Measurements from ENCODE around the gene NR1D2. TPM values are rescaled to one million over a fixed set of nuclear protein-coding genes. Genes with fewer than 3 reads are reported as not detected.
"Not testable (repeated sequence)": the region's sequence is repeated elsewhere in the genome, so short reads cannot be mapped to it uniquely, and the experiment has no call there.

Gene NR1D2
- total RNA-seq, 6 donors from 2014 or later: 19.6 to 52.4 (median 38.9) TPM

DNA sequence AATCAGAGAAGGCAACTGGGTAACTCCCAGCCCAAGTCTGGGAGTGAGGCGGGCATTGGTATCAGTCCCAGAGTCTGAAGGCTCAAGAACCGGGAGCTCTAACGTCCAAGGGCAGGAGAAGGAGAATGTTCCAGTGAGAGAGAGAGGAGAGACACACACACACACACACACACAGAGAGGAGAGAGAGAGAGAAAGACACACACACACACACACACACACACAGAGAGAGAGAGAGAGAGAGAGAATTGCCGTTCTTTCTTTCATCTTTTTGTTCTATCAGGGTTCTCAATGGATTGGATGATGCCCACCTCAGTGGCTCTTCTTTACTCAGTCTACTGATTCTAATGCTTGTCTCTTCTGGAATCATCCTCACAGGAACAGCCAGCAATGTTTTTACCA is 57.0 kb downstream of the NR1D2 start:
- H3K4me1 ChIP-seq: peaks cover 0 to 9% (median 2%) of the 10 kb centered on the region in 4 donors
- TF ChIP-seq, protein P1, sequence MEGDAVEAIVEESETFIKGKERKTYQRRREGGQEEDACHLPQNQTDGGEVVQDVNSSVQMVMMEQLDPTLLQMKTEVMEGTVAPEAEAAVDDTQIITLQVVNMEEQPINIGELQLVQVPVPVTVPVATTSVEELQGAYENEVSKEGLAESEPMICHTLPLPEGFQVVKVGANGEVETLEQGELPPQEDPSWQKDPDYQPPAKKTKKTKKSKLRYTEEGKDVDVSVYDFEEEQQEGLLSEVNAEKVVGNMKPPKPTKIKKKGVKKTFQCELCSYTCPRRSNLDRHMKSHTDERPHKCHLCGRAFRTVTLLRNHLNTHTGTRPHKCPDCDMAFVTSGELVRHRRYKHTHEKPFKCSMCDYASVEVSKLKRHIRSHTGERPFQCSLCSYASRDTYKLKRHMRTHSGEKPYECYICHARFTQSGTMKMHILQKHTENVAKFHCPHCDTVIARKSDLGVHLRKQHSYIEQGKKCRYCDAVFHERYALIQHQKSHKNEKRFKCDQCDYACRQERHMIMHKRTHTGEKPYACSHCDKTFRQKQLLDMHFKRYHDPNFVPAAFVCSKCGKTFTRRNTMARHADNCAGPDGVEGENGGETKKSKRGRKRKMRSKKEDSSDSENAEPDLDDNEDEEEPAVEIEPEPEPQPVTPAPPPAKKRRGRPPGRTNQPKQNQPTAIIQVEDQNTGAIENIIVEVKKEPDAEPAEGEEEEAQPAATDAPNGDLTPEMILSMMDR (IDR thresholded peaks at IDR 0.05): no peak
- TF ChIP-seq POLR2AphosphoS5 (IDR thresholded peaks at IDR 0.05) (no peak), POLR2A (IDR thresholded peaks at IDR 0.05) (no peak), EP300 (IDR thresholded peaks at IDR 0.05) (no peak)
- no peak for ATAC-seq (ENCODE audit: low FRiP score in 2 of 2)

DNA sequence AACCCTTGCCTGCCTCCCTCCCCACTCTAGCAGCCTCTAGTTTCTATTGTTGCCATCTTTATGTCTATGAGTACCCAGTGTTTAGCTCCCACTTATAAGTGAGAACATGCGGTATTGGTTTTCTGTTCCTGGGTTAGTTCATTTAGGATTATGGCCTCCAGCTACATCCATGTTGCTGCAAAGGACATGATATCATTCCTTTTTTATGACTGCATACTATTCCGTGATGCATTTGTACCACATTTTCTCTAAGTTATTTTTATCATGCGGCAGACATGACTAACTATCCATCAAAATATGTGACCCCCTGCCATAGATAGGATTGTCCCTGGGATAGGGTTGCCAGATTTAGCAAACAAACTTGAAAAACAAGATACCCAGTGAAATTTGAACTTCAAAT is 58.4 kb downstream of the NR1D2 start:
- Histone ChIP-seq H3K4me1 (peaks cover 0 to 9% (median 2%) of the 10 kb centered on the region in 4 donors), H3K27me3 (no peaks in the 10 kb centered on the region), H3K36me3 (no peaks in the 10 kb centered on the region), H3K4me3 (no peak overlapping the region), H3K27ac (no peak overlapping the region), H3K9me3 (no peaks in the 10 kb centered on the region)
- no peak for ATAC-seq (ENCODE audit: low FRiP score in 2 of 2)
- 97 to 99% methylated on average over 3 of the region's 3 CpGs for WGBS, 2 donors
- DNase-seq: no peak
- no peak for TF ChIP-seq EP300 (IDR thresholded peaks at IDR 0.05)
- no peak for TF ChIP-seq POLR2AphosphoS5 (IDR thresholded peaks at IDR 0.05)
- TF ChIP-seq POLR2A (IDR thresholded peaks at IDR 0.05): no peak
- TF ChIP-seq, protein P1 (IDR thresholded peaks at IDR 0.05): no peak

More for the DNA sequence above, 57.0 kb downstream of the NR1D2 start:
- H3K4me3 ChIP-seq: no peak overlapping the region
- no peaks in the 10 kb centered on the region for H3K27me3 ChIP-seq
- 90 to 91% methylated on average over 4 of the region's 4 CpGs for WGBS, 2 donors
- no peak overlapping the region for H3K27ac ChIP-seq
- no peak for DNase-seq
- no peaks in the 10 kb centered on the region for H3K9me3 ChIP-seq
- no peaks in the 10 kb centered on the region for H3K36me3 ChIP-seq

DNA sequence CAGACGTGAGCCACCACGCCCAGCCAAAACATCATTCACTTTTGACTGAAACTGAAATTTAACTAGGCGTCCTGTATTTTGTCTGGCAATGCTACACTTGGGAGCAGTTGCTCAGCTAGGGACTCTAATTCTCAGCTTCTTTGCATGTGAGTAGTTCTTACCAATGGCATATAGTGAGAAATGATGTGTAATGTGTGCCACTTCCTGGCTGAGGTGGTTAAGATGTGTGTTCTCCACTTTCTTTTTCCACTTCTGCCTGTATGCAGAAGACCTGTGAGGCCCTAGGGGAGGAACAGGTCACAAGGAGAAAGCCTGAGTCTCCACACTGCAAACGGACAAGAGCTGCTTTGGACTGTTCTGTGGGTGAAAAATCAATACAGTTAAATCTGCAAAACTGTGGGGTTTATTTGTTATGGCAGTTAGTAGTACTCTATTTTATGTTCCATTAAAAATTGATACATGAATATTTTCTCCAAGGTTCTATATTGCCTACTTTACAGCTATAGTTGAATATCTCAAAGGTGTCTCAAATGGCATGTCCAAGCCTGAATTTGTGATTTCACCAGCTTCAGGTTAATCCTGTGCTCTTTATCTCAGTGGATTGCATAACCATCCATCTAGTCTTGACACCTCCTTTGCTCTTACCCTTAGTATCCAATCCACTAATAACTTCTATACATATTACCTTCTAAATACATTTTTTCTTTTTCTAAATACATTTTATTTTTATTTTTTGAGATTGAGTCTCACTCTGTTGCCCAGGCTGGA is 59.3 kb downstream of the NR1D2 start:
- no peak overlapping the region for H3K4me3 ChIP-seq
- H3K27ac ChIP-seq: no peak overlapping the region
- WGBS, 2 donors: 71 to 81% methylated on average over 4 of the region's 4 CpGs
- H3K9me3 ChIP-seq: no peaks in the 10 kb centered on the region
- peaks cover 0 to 2% (median 0%) of the 10 kb centered on the region in 4 donors for H3K4me1 ChIP-seq
- ATAC-seq (ENCODE audit: low FRiP score in 2 of 2) (no peak), DNase-seq (no peak)
- H3K36me3 ChIP-seq: no peaks in the 10 kb centered on the region
- H3K27me3 ChIP-seq: no peaks in the 10 kb centered on the region
- no peak for TF ChIP-seq EP300 (IDR thresholded peaks at IDR 0.05)
- no peak for TF ChIP-seq POLR2A (IDR thresholded peaks at IDR 0.05)
- TF ChIP-seq POLR2AphosphoS5 (IDR thresholded peaks at IDR 0.05): no peak
- TF ChIP-seq, protein P1 (IDR thresholded peaks at IDR 0.05): no peak

DNA sequence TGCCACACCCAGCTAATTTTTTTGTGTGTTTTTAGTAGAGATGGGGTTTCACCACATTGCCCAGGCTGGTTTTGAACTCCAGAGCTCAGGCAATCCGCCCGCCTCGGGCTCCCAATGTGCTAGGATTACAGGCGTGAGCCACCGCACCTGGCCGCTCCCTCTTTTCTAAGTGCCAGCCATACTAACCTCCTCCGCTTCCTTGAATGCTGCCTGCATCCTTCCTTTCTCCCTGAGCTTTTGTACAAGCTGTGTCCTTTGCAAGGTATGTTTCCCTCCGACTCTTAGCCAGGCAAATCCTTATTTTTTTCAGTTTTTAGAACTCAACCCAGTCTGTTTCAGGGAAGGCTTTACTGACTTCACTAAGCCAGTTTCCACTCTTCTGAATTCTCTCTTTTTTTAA is 60.6 kb downstream of the NR1D2 start:
- no peaks in the 10 kb centered on the region for H3K36me3 ChIP-seq
- H3K9me3 ChIP-seq: no peaks in the 10 kb centered on the region
- H3K4me1 ChIP-seq: no peaks in the 10 kb centered on the region
- DNase-seq (peak in 1 of 2 donors; percentile 13), ATAC-seq (ENCODE audit: low FRiP score in 2 of 2) (no peak)
- TF ChIP-seq POLR2A (IDR thresholded peaks at IDR 0.05) (no peak), EP300 (IDR thresholded peaks at IDR 0.05) (no peak)
- WGBS, 2 donors: 92 to 96% methylated on average over 8 of the region's 8 CpGs
- H3K27me3 ChIP-seq: no peaks in the 10 kb centered on the region
- no peak overlapping the region for H3K27ac ChIP-seq
- no peak overlapping the region for H3K4me3 ChIP-seq

DNA sequence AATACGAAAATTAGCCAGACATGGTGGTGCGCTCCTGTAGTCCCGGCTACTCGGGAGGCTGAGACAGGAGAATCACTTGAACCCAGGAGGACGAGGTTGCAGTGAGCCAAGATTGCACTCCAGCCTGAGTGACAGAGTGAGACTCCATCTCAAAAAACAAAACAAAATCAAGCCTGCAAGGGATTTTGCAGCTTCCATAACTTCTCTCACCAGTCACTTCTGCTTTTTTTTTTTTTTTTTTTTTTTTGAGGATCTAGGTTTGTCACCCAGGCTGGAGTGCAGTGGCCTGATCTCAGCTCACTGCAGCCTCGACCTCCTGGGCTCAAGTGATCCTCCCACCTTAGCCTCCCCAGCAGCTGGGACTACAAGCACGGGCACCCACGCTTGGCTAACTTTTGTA is 65.7 kb downstream of the NR1D2 start:
- not testable (repeated sequence) for H3K9me3 ChIP-seq; ATAC-seq (ENCODE audit: low FRiP score in 2 of 2); H3K27me3 ChIP-seq; DNase-seq; H3K36me3 ChIP-seq; H3K4me1 ChIP-seq; H3K27ac ChIP-seq; H3K4me3 ChIP-seq
- 88 to 92% methylated on average over 8 of the region's 8 CpGs for WGBS, 2 donors

All from upper lobe of left lung (tissue), 6 donors.